Activated CD4-positive, alpha-beta T cell treated with anti-CD3 and anti-CD28 coated beads, Interleukin-2, Interleukin-6, amounts not matched to agents 100 ng/mL and 50 ng/mL, durations not matched to agents 16 hours and 8 hours (primary cell): ENCODE data around the gene DONSON.
A peak's percentile ranks its signal among the peaks of the same experiment; 100 is the strongest.
"Not testable (repeated sequence)": the region's sequence is repeated elsewhere in the genome, so short reads cannot be mapped to it uniquely, and the experiment has no call there.

Experiments used
- DNase-seq: peaks from one replicate; pipeline ENCODE4 v3.0.0-alpha.2; 2020

Gene DONSON

GRCh38 chr21:33588485-33589335 lies at the start of gene DONSON:
Gene DONSON, minus strand, starts transcription at chr21:33588684. Its CDS starts 43 bp downstream, at chr21:33588641.
- peak; percentile 93 for DNase-seq

GRCh38 chr21:33634254-33634653 lies 45.8 kb upstream of the DONSON start:
- no peak for DNase-seq

GRCh38 chr21:33626151-33626550 lies 37.7 kb upstream of the DONSON start:
- not testable (repeated sequence) for DNase-seq

- DNase-seq: no peak
These were observed 33.8 kb upstream of the DONSON start for GRCh38 chr21:33622253-33622652.

- DNase-seq: no peak
These were observed 31.2 kb upstream of the DONSON start for GRCh38 chr21:33619726-33620125.

- DNase-seq: no peak
These were observed 29.9 kb upstream of the DONSON start for GRCh38 chr21:33618407-33618806.

GRCh38 chr21:33617565-33617964 lies 29.1 kb upstream of the DONSON start:
- not testable (repeated sequence) for DNase-seq

GRCh38 chr21:33611006-33611744 lies 22.7 kb upstream of the DONSON start:
- no peak for DNase-seq

GRCh38 chr21:33608559-33608958 lies 20.1 kb upstream of the DONSON start:
- no peak for DNase-seq

GRCh38 chr21:33598051-33598450 lies 9.6 kb upstream of the DONSON start:
- DNase-seq: no peak

- DNase-seq: peak; percentile 33
These were observed 546 bp downstream of the DONSON start for GRCh38 chr21:33587792-33588484.

- DNase-seq: no peak
These were observed 1.6 kb downstream of the DONSON start for GRCh38 chr21:33586927-33587326.

- no peak for DNase-seq
These were observed 4.0 kb downstream of the DONSON start for GRCh38 chr21:33584455-33584854.

GRCh38 chr21:33578959-33579542 lies 9.4 kb downstream of the DONSON start:
- DNase-seq: peak; percentile 14

GRCh38 chr21:33578214-33578613 lies 10.3 kb downstream of the DONSON start:
- no peak for DNase-seq

- not testable (repeated sequence) for DNase-seq
These were observed 11.7 kb downstream of the DONSON start for GRCh38 chr21:33576741-33577141.

GRCh38 chr21:33572350-33572749 lies 16.1 kb downstream of the DONSON start:
- DNase-seq: no peak

GRCh38 chr21:33569991-33570390 lies 18.5 kb downstream of the DONSON start:
- DNase-seq: no peak

GRCh38 chr21:33568448-33568847 lies 20.0 kb downstream of the DONSON start:
- no peak for DNase-seq

GRCh38 chr21:33567914-33568313 lies 20.6 kb downstream of the DONSON start:
- DNase-seq: no peak

GRCh38 chr21:33566514-33566913 lies 22.0 kb downstream of the DONSON start:
- DNase-seq: peak; percentile 31

- no peak for DNase-seq
These were observed 26.1 kb downstream of the DONSON start for GRCh38 chr21:33562389-33562788.

- no peak for DNase-seq
These were observed 27.1 kb downstream of the DONSON start for GRCh38 chr21:33561373-33561772.
